Posterior vena cava (tissue), 2 donors: ENCODE data around the gene AOAH. TPM values are rescaled to one million over a fixed set of nuclear protein-coding genes. Genes with fewer than 3 reads are reported as not detected.

Source experiments
- DNase-seq: peaks from one replicate; pipeline ENCODE4 v3.0.0-alpha.2; 2020; ENCODE audit warnings: low spot score
- intact Hi-C, 2 donors: fragments of 100-400 bp; cut with DNase I; formaldehyde crosslinking; loops; one replicate each; pipeline versions ENCODE4 v1.14.1 to v1.14.2; 2022 to 2023
- total RNA-seq, 2 donors: library from RNA; stranded (reverse); fragmentation: NEBNext Ultra II Directional; extraction: Animal tissue kit (Norgen Biotek cat#: 25700); gene quantifications; one replicate each; pipeline ENCODE4 v1.2.1, GENCODE V29; 2021
- donor health status: DM: yes; HTN: yes; CAD: no.
- donor health status: DM: yes; HTN: yes; CAD: no.

AOAH gene
- total RNA-seq, 2 donors from 2014 or later, result 6.1 to 12.9 TPM

GRCh38 chr7:36615852-36616540, 108.3 kb downstream of the AOAH start:
- no peak for DNase-seq
- intact Hi-C loops, result loop anchor here in 1 of 2 donors (10.0 kb wide), 1 partner anchor 551 kb away; no protein-coding TSS in a partner anchor

GRCh38 chr7:36614959-36615358, 109.3 kb downstream of the AOAH start:
- intact Hi-C loops, result loop anchor here in 1 of 2 donors (10.0 kb wide), 1 partner anchor 550 kb away; no protein-coding TSS in a partner anchor
- DNase-seq, result no peak

GRCh38 chr7:36613031-36613614, 111.2 kb downstream of the AOAH start:
- intact Hi-C loops, result loop anchor here in 1 of 2 donors (10.0 kb wide), 1 partner anchor 548 kb away; no protein-coding TSS in a partner anchor
- DNase-seq, result no peak

- DNase-seq, result no peak
- intact Hi-C loops, result loop anchor here in 1 of 2 donors (10.0 kb wide), 1 partner anchor 547 kb away; no protein-coding TSS in a partner anchor
Measured at GRCh38 chr7:36611703-36612102, 112.6 kb downstream of the AOAH start.

- intact Hi-C loops, result no loop called here
- DNase-seq, result no peak
Measured at GRCh38 chr7:36607721-36608095, 116.6 kb downstream of the AOAH start.

GRCh38 chr7:36606976-36607720, 117.1 kb downstream of the AOAH start:
- DNase-seq, result no peak
- intact Hi-C loops, result no loop called here

GRCh38 chr7:36606153-36606975, 117.9 kb downstream of the AOAH start:
- DNase-seq, result no peak
- intact Hi-C loops, result no loop called here

- no peak for DNase-seq
- intact Hi-C loops, result no loop called here
Measured at GRCh38 chr7:36605261-36606051, 118.8 kb downstream of the AOAH start.

- intact Hi-C loops, result no loop called here
- DNase-seq, result no peak
Measured at GRCh38 chr7:36604806-36605205, 119.5 kb downstream of the AOAH start.

GRCh38 chr7:36602934-36603887, 121.1 kb downstream of the AOAH start:
- intact Hi-C loops, result no loop called here
- DNase-seq, result no peak

GRCh38 chr7:36602511-36602910, 121.8 kb downstream of the AOAH start:
- intact Hi-C loops, result no loop called here
- no peak for DNase-seq

- no peak for DNase-seq
- intact Hi-C loops, result no loop called here
Measured at GRCh38 chr7:36601601-36602000, 122.7 kb downstream of the AOAH start.

GRCh38 chr7:36600869-36601530, 123.3 kb downstream of the AOAH start:
- no peak for DNase-seq
- intact Hi-C loops, result no loop called here

- intact Hi-C loops, result no loop called here
- DNase-seq, result no peak
Measured at GRCh38 chr7:36600314-36600682, 124.0 kb downstream of the AOAH start.

GRCh38 chr7:36599645-36600313, 124.5 kb downstream of the AOAH start:
- no peak for DNase-seq
- intact Hi-C loops, result no loop called here

GRCh38 chr7:36598054-36598674, 126.1 kb downstream of the AOAH start:
- no peak for DNase-seq
- intact Hi-C loops, result no loop called here
